ENCODE measurements around the gene INSYN2B.
A peak's percentile ranks its signal among the peaks of the same experiment; 100 is the strongest.
"Not testable (repeated sequence)": the region's sequence is repeated elsewhere in the genome, so short reads cannot be mapped to it uniquely, and the experiment has no call there.

Gene INSYN2B

GRCh38 chr5:169970911-169971765, 9.2 kb downstream of the INSYN2B start:
- DNase-seq, result no peak

- DNase-seq, result no peak
These were observed 10.0 kb downstream of the INSYN2B start for GRCh38 chr5:169970339-169970738.

GRCh38 chr5:169964246-169964645, 16.0 kb downstream of the INSYN2B start:
- DNase-seq, result no peak

- DNase-seq, result no peak
These were observed 19.6 kb downstream of the INSYN2B start for GRCh38 chr5:169960659-169961058.

- DNase-seq, result no peak
These were observed 22.0 kb downstream of the INSYN2B start for GRCh38 chr5:169958278-169958677.

- no peak for DNase-seq
These were observed 23.5 kb downstream of the INSYN2B start for GRCh38 chr5:169956756-169957155.

- DNase-seq, result no peak
These were observed 24.2 kb downstream of the INSYN2B start for GRCh38 chr5:169956126-169956525.

- DNase-seq, result no peak
These were observed 25.5 kb downstream of the INSYN2B start for GRCh38 chr5:169954786-169955185.

- DNase-seq, result not testable (repeated sequence)
These were observed 27.1 kb downstream of the INSYN2B start for GRCh38 chr5:169953196-169953595.

- DNase-seq, result no peak
These were observed 30.0 kb downstream of the INSYN2B start for GRCh38 chr5:169950333-169950732.

- DNase-seq, result no peak
These were observed 33.5 kb downstream of the INSYN2B start for GRCh38 chr5:169946743-169947295.

GRCh38 chr5:169945831-169946261, 34.4 kb downstream of the INSYN2B start:
- peak; percentile 65 for DNase-seq

- no peak for DNase-seq
These were observed 35.2 kb downstream of the INSYN2B start for GRCh38 chr5:169944922-169945680.

GRCh38 chr5:169944115-169944514, 36.2 kb downstream of the INSYN2B start:
- DNase-seq, result no peak

GRCh38 chr5:169943026-169943425, 37.3 kb downstream of the INSYN2B start:
- DNase-seq, result no peak

GRCh38 chr5:169942181-169942580, 38.1 kb downstream of the INSYN2B start:
- DNase-seq, result no peak

- no peak for DNase-seq
These were observed 38.8 kb downstream of the INSYN2B start for GRCh38 chr5:169941542-169941941.

- no peak for DNase-seq
These were observed 40.6 kb downstream of the INSYN2B start for GRCh38 chr5:169939731-169940130.

GRCh38 chr5:169938439-169938838, 41.9 kb downstream of the INSYN2B start:
- no peak for DNase-seq

- DNase-seq, result no peak
These were observed 44.5 kb downstream of the INSYN2B start for GRCh38 chr5:169935762-169936161.

- no peak for DNase-seq
These were observed 45.3 kb downstream of the INSYN2B start for GRCh38 chr5:169934990-169935389.

GRCh38 chr5:169933616-169934015, 46.7 kb downstream of the INSYN2B start:
- DNase-seq, result no peak

- DNase-seq, result no peak
These were observed 47.2 kb downstream of the INSYN2B start for GRCh38 chr5:169933127-169933526.

GRCh38 chr5:169923988-169924387, 56.3 kb downstream of the INSYN2B start:
- DNase-seq, result no peak
